SH-SY5Y (cell line): ENCODE results near the gene LDB2.

Source experiments
- GATA2 ChIP-seq: IDR thresholded peaks from 2 replicates; pipeline ENCODE4 v1.6.1; 2011; ENCODE audit warnings: mild to moderate bottlenecking, low read depth, low read length
- GATA3 ChIP-seq: IDR thresholded peaks from 2 replicates; pipeline ENCODE4 v1.6.1; 2011; ENCODE audit warnings: low read depth, mild to moderate bottlenecking, low read length, moderate library complexity

- TF ChIP-seq GATA2 (no peak), GATA3 (no peak)
Measured at GRCh38 chr4:16646459-16646858, 252.0 kb downstream of the LDB2 start.
